AG09309 (cell line): ENCODE measurements around the gene RAPGEF6.

ENCODE experiments used
- DNase-seq: peaks from one replicate; pipeline ENCODE4 v3.0.0-alpha.2; 2010; ENCODE audit warnings: low read depth
- H3K4me3 ChIP-seq: 2 replicates; pipeline ENCODE4 v1.5.1; 2011; ENCODE audit warnings: mild to moderate bottlenecking, low read depth, low read length, moderate library complexity; ENCODE audit not compliant: control insufficient read depth
- CTCF ChIP-seq: IDR thresholded peaks from 2 replicates; pipeline ENCODE4 v1.5.1; 2011; ENCODE audit warnings: mild to moderate bottlenecking, low read depth, low read length, inconsistent platforms; ENCODE audit not compliant: insufficient read depth, control insufficient read depth; ENCODE audit errors: missing control alignments

Gene RAPGEF6

GRCh38 chr5:131457193-131457592 lies 177.8 kb downstream of the RAPGEF6 start:
- no peak for DNase-seq
- no peak overlapping the region for H3K4me3 ChIP-seq
- TF ChIP-seq CTCF = no peak

- TF ChIP-seq CTCF = no peak
- H3K4me3 ChIP-seq = no peak overlapping the region
- DNase-seq = no peak
Measured at GRCh38 chr5:131450941-131451340, 184.1 kb downstream of the RAPGEF6 start.

- no peak overlapping the region for H3K4me3 ChIP-seq
- DNase-seq = no peak
- TF ChIP-seq CTCF = no peak
Measured at GRCh38 chr5:131441184-131441583, 193.8 kb downstream of the RAPGEF6 start.

- TF ChIP-seq CTCF = no peak
- no peak for DNase-seq
- H3K4me3 ChIP-seq = no peak overlapping the region
Measured at GRCh38 chr5:131436081-131436480, 198.9 kb downstream of the RAPGEF6 start.

GRCh38 chr5:131433109-131433508 lies 201.9 kb downstream of the RAPGEF6 start:
- TF ChIP-seq CTCF = no peak
- H3K4me3 ChIP-seq = no peak overlapping the region
- no peak for DNase-seq

GRCh38 chr5:131431794-131432193 lies 203.2 kb downstream of the RAPGEF6 start:
- DNase-seq = no peak
- H3K4me3 ChIP-seq = no peak overlapping the region
- TF ChIP-seq CTCF = no peak

- DNase-seq = no peak
- no peak overlapping the region for H3K4me3 ChIP-seq
- TF ChIP-seq CTCF = no peak
Measured at GRCh38 chr5:131430794-131431193, 204.2 kb downstream of the RAPGEF6 start.
